ENCODE data around the gene MCC. TPM values are rescaled to one million over a fixed set of nuclear protein-coding genes. Genes with fewer than 3 reads are reported as not detected.
A peak's percentile ranks its signal among the peaks of the same experiment; 100 is the strongest.

MCC gene
- total and polyA plus RNA-seq, 2 of the 4 experiments (the other 2 are of a cell fraction): 5.0 to 20.6 TPM

DNA sequence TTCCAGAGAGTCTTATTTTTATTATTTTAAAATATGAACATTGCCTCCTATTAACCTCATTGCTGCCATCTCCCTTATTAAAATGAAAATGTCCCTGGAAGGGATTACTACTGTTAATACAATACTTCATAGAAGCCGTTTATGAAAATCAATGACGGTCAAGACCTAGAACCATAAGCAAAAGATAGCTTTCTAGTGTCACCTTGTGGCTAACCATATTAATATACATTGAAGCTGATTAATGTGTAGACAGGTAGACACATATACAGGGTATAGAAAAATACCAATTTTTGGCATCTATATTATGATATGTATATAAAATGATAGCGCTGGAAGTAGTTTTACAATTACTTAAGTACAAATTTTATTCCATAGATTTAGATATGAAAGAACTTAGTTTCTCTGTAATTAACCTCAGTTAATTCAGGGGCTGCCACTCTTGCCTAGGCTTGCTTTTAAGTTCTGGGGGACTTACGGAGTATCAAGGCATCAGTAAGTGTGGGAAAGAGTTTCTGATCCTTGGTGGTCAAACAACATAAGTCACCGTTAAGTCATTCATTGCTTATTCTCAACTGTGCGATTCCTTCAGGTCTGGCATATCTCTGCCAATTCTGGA lies 22.7 kb upstream of the MCC start:
- no peak overlapping the region for H2BK20ac ChIP-seq (ENCODE audit: low read depth, low read length)
- H3K4me3 ChIP-seq (ENCODE audit: insufficient read depth, low read depth, low read length): no peak overlapping the region
- no peak overlapping the region for H4K8ac ChIP-seq (ENCODE audit: low read depth in 2 of 2, low read length in 2 of 2)
- CTCF ChIA-PET: interaction anchor here (0.7 to 4.2 kb wide), 6 partner anchors 23 to 515 kb away, joined by 3 to 23 read pairs (median 6); partner anchors contain the start of gene MCC
- H2BK5ac ChIP-seq (ENCODE audit: low read depth, low read length, poor library complexity, severe bottlenecking): no peak overlapping the region
- H3K18ac ChIP-seq (ENCODE audit: low read depth, low read length): no peak overlapping the region
- TF ChIP-seq MXI1 (IDR thresholded peaks at IDR 0.05; ENCODE audit: borderline replicate concordance, low read depth, low read length): no peak
- TF ChIP-seq, protein P1, sequence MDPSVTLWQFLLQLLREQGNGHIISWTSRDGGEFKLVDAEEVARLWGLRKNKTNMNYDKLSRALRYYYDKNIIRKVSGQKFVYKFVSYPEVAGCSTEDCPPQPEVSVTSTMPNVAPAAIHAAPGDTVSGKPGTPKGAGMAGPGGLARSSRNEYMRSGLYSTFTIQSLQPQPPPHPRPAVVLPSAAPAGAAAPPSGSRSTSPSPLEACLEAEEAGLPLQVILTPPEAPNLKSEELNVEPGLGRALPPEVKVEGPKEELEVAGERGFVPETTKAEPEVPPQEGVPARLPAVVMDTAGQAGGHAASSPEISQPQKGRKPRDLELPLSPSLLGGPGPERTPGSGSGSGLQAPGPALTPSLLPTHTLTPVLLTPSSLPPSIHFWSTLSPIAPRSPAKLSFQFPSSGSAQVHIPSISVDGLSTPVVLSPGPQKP (IDR thresholded peaks at IDR 0.05; ENCODE audit: borderline replicate concordance, low read depth, low read length): no peak
- no peak for TF ChIP-seq MAZ (IDR thresholded peaks at IDR 0.05; ENCODE audit: borderline replicate concordance, low read depth, low read length)
- no peak for TF ChIP-seq NFE2L2 (IDR thresholded peaks at IDR 0.05; ENCODE audit: low read depth, low read length)
- TF ChIP-seq FOS (IDR thresholded peaks at IDR 0.05; ENCODE audit: low read depth, low read length): no peak
- TF ChIP-seq SMC3 (IDR thresholded peaks at IDR 0.05; ENCODE audit: low read depth, low read length): peak; percentile 83
- no peak for TF ChIP-seq RCOR1 (IDR thresholded peaks at IDR 0.05; ENCODE audit: insufficient replicate concordance, low read length)
- TF ChIP-seq, protein P2, sequence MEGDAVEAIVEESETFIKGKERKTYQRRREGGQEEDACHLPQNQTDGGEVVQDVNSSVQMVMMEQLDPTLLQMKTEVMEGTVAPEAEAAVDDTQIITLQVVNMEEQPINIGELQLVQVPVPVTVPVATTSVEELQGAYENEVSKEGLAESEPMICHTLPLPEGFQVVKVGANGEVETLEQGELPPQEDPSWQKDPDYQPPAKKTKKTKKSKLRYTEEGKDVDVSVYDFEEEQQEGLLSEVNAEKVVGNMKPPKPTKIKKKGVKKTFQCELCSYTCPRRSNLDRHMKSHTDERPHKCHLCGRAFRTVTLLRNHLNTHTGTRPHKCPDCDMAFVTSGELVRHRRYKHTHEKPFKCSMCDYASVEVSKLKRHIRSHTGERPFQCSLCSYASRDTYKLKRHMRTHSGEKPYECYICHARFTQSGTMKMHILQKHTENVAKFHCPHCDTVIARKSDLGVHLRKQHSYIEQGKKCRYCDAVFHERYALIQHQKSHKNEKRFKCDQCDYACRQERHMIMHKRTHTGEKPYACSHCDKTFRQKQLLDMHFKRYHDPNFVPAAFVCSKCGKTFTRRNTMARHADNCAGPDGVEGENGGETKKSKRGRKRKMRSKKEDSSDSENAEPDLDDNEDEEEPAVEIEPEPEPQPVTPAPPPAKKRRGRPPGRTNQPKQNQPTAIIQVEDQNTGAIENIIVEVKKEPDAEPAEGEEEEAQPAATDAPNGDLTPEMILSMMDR (conservative IDR thresholded peaks at IDR 0.05; ENCODE audit: low read depth, low read length): peak; percentile 75
- TF ChIP-seq, protein P3, sequence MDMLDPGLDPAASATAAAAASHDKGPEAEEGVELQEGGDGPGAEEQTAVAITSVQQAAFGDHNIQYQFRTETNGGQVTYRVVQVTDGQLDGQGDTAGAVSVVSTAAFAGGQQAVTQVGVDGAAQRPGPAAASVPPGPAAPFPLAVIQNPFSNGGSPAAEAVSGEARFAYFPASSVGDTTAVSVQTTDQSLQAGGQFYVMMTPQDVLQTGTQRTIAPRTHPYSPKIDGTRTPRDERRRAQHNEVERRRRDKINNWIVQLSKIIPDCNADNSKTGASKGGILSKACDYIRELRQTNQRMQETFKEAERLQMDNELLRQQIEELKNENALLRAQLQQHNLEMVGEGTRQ (IDR thresholded peaks at IDR 0.05; ENCODE audit: low read depth, low read length): no peak
- TF ChIP-seq BHLHE40 (IDR thresholded peaks at IDR 0.05; ENCODE audit: low read depth, low read length): no peak
- no peak for TF ChIP-seq CEBPB (IDR thresholded peaks at IDR 0.05; ENCODE audit: low read depth, low read length)
- no peak for TF ChIP-seq CHD1 (IDR thresholded peaks at IDR 0.05; ENCODE audit: low read depth, low read length)
- no peak for TF ChIP-seq RFX5 (IDR thresholded peaks at IDR 0.05; ENCODE audit: low read depth, low read length)
- TF ChIP-seq MAFK (IDR thresholded peaks at IDR 0.05; ENCODE audit: low read depth, low read length): no peak
- no peak for TF ChIP-seq POLR2A (IDR thresholded peaks at IDR 0.05; ENCODE audit: low read depth, low read length)
- peak; percentile 79 for TF ChIP-seq RAD21 (IDR thresholded peaks at IDR 0.05; ENCODE audit: low read length)
- ATAC-seq (ENCODE audit: low read depth): peak; percentile 27
- H2AK5ac ChIP-seq (ENCODE audit: low read depth, low read length): peak overlapping the region; percentile 87
- no peak overlapping the region for H3K4me2 ChIP-seq (ENCODE audit: low read depth, low read length)
- H3K4me1 ChIP-seq (ENCODE audit: control insufficient read depth, insufficient read depth, low read length): no peaks in the 10 kb centered on the region; the same call in 1 of the 2 replicates
- no peak overlapping the region for H2AFZ ChIP-seq (replicated peaks; ENCODE audit: low read length, poor library complexity)
- no CpG with 5 or more reads among the region's 6 CpGs for WGBS, 2 experiments (ENCODE audit: extremely low coverage in 2 of 2, insufficient read length in 1 of 2)
- no peak overlapping the region for H3K23ac ChIP-seq (ENCODE audit: low read depth, low read length)
- no peaks in the 10 kb centered on the region; the same call in 1 of the 2 replicates for H4K20me1 ChIP-seq (ENCODE audit: insufficient read depth, low read length)
- in situ Hi-C loops (cut with MboI; ENCODE audit: low sequenced_read_pairs) (no loop called here), dilution Hi-C loops (cut with HindIII; ENCODE audit: low sequenced_read_pairs, unreplicated experiment) (no loop called here), intact Hi-C loops (cut with micrococcal nuclease) (loop anchor here (1.0 to 10.0 kb wide), 5 partner anchors 132 to 515 kb away; no protein-coding TSS in a partner anchor)
- no peak overlapping the region; the same call in 1 of the 2 replicates for H2BK120ac ChIP-seq (ENCODE audit: low read depth, low read length)
- H4K5ac ChIP-seq (ENCODE audit: low read depth, low read length): no peak overlapping the region
- no peak overlapping the region for H3K9ac ChIP-seq (ENCODE audit: low read depth, low read length)
- POLR2A ChIA-PET (ENCODE audit: unreplicated experiment): no interaction called here
- no peaks in the 10 kb centered on the region for H3K27me3 ChIP-seq (ENCODE audit: control insufficient read depth, insufficient read depth, low read length)
- no peak overlapping the region for H3K56ac ChIP-seq (ENCODE audit: extremely low read depth, insufficient read depth, low read length)
- no peak overlapping the region for H3K14ac ChIP-seq (replicated peaks; ENCODE audit: low read depth, low read length)
- H3K4ac ChIP-seq (ENCODE audit: low read depth, low read length): no peak overlapping the region
- no peaks in the 10 kb centered on the region for H3K9me3 ChIP-seq (ENCODE audit: control insufficient read depth, insufficient read depth, low read length)
- H2AK9ac ChIP-seq (replicated peaks; ENCODE audit: low read depth, low read length, poor library complexity): no peak overlapping the region
- H3K36me3 ChIP-seq (ENCODE audit: control insufficient read depth, insufficient read depth, low read length): no peaks in the 10 kb centered on the region
- no peak overlapping the region for H4K91ac ChIP-seq (ENCODE audit: insufficient read depth, low read depth, low read length)
- H3K9me1 ChIP-seq (ENCODE audit: insufficient read depth, low read length): no peaks in the 10 kb centered on the region
- no peak overlapping the region for H3K27ac ChIP-seq (ENCODE audit: insufficient read depth, low read length)
- H3K79me1 ChIP-seq (ENCODE audit: low read depth in 1 of 2, low read length in 2 of 2): peaks cover 4 to 20% of the 10 kb centered on the region in 2 experiments
- BruUV-seq (replicated peaks): no TSS peak
- no peak overlapping the region for H2BK15ac ChIP-seq (ENCODE audit: low read depth, low read length)
- DNase-seq: peak; percentile 69
